Stimulated activated CD4-positive, alpha-beta T cell treated with anti-CD3 and anti-CD28 coated beads, Interleukin-1b, Interleukin-23, amount 100 ng/mL, for 24 hours (primary cell): ENCODE results near the gene AMMECR1.
"Not testable (repeated sequence)": the region's sequence is repeated elsewhere in the genome, so short reads cannot be mapped to it uniquely, and the experiment has no call there.

Experiments used
- DNase-seq, 4 experiments: peaks; one replicate each; pipeline ENCODE4 v3.0.0-alpha.2; 2020; ENCODE audit warnings: low read depth in 4 of 4, low spot score in 1 of 4

Gene AMMECR1

GRCh38 chrX:110173192-110174175 is 144.4 kb downstream of the AMMECR1 start:
- DNase-seq: no peak

DNA sequence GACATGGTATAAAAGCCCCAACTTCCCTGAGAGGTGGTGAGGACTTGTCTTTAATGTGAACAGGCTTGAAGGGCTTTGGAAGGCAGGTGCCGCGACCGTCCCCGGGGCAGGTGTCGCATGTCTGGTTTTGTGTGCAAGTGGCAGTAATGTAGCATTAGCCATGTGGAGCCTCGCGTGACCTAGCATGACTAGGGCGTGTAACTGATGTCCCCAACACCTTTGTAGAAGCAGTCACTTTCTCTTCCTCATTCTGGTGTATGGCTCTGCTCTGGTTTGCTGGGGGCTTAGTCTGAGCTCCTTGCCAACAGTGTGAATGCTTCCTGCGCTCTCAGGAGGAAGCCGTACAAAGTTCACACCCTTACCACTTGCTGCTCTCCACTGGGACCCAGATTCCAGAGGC is 145.7 kb downstream of the AMMECR1 start:
- no peak for DNase-seq

GRCh38 chrX:110171442-110171841 is 146.4 kb downstream of the AMMECR1 start:
- DNase-seq: no peak

GRCh38 chrX:110170029-110170428 is 147.9 kb downstream of the AMMECR1 start:
- no peak for DNase-seq

DNA sequence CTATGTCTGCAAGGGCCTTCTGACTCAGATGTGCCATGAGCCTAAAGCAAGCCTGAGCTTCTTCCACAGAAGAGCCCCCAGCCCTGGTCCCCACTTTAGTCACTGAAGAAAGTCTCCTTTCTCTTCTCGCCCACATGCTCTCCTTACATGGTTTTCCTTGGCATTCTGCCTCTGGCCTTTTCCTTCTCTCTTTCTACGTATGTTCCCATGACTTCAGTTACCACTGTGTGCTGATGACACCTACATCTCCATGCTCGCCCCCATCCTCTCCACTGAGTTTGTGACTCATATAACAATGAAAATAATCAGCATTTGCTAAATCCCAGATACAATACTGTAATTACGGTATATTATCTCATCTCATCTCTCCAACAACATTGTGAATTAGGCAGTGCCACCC is 149.3 kb downstream of the AMMECR1 start:
- DNase-seq: no peak

DNA sequence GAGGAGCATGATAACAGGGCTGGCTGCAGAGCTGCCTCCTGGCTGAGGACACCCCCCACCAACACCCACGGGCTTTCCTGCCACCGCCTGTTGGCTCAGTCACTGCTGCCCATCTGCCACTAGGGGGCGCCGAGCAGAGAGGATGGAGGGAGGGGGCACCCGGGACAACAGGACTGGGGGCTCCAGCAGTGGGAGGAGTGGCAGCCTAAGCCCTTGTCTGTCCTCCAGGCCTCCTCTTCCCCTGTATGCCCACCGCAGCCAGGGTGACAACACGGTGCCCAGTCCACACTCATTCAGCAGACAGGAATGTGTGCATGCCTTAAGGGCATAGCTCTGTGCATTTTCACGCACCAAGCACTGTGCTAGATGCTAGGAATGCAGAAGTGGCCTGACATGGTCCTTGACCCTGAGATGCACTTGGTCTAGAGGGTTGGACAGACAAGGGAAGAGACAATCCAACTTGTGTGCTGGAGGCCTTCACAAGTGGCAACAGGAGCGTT is 149.9 kb downstream of the AMMECR1 start:
- DNase-seq: peak in 2 of 4 experiments; percentile 7 to 30

DNA sequence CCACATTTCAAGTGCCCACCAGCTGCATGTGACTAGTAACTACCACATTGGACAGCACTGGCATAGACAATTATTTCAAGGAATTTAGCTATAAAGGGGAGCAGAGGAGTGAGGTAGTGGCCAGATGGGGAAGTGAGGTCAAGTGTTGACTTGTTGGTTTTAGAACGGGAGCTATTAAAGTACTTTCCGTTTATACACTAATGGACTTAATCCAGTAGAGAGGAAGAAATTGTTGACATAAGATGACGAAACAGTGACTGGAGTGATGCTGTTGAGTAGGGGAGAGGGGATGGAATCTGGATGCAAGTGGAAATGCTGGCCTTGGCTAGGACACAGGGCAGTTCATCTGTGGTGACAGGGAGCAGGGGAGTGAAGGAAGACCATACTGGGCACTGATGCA is 154.4 kb downstream of the AMMECR1 start:
- DNase-seq: no peak

GRCh38 chrX:110162867-110163266 is 155.0 kb downstream of the AMMECR1 start:
- DNase-seq: no peak

DNA sequence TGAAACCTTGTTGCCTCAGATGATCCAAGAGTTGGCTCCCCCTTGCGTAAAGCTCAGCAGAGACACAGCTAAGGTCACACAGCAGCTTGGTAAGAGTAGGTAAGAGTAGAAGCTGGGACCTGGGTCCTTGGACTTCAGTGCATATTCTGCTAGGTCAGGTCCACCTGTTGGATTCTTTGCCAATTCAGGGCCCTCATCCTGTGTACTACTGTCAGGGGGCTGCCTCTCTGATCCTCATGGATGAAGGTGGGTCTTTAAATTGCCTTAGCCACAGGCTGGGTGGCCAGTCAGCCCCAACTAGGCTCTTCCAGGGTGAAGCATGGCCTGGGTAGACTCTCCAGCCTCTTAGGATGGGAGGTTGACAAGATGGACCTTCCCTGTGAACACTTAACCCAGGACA is 155.8 kb downstream of the AMMECR1 start:
- no peak for DNase-seq

- no peak for DNase-seq
Measured at GRCh38 chrX:110161361-110161686, 156.6 kb downstream of the AMMECR1 start.

GRCh38 chrX:110159865-110160264 is 158.0 kb downstream of the AMMECR1 start:
- no peak for DNase-seq

- no peak for DNase-seq
Measured at GRCh38 chrX:110159235-110159634, 158.7 kb downstream of the AMMECR1 start.

GRCh38 chrX:110157444-110157843 is 160.4 kb downstream of the AMMECR1 start:
- DNase-seq: no peak

DNA sequence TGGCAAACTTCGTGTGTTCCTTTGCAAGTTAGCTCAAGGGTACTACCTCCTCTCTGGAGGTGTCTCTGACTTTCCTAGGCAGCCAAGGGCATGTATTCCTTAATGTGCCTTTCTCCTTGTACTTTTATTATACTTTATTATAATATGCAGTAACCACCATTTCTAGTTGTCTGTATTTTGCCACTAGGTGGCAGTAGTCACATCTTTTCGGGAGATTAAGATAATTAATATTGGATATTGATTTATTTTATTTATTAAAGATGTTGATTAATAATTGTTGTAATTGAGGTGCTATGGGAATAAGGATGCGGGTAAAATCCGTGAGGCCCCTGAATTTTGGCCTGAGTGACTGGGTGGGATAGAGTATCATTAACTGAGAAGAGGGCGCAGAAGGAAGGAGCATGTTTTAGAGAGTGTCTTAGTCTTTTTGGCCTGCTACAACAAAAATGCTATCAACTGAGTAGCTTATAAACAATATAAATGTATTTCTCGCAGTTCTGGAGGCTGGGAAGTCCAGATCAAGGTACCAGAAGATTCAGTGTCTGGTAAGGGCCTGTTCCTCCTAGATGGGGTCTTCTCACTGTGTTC is 161.6 kb downstream of the AMMECR1 start:
- DNase-seq: no peak

- no peak for DNase-seq
Measured at GRCh38 chrX:110155759-110156158, 162.1 kb downstream of the AMMECR1 start.

DNA sequence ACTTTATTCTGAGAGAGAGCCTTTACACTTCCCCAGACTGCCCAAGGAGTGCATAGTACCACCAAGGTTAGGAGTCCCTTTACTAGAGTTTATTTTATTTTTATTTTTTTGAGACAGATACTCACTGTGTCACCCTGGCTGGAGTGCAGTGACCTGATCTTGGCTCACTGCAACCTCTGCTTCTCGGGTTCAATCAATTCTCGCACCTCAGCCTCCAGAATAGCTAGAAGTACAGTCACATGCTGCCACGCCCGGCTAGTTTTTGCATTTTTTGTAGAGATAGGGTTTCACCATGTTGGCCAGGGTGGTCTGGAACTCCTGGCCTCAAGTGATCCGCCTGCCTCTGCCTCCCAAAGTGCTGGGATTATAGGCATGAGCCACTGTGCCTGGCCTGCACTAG is 163.6 kb downstream of the AMMECR1 start:
- not testable (repeated sequence) for DNase-seq

- DNase-seq: no peak
Measured at GRCh38 chrX:110153896-110154295, 164.0 kb downstream of the AMMECR1 start.

DNA sequence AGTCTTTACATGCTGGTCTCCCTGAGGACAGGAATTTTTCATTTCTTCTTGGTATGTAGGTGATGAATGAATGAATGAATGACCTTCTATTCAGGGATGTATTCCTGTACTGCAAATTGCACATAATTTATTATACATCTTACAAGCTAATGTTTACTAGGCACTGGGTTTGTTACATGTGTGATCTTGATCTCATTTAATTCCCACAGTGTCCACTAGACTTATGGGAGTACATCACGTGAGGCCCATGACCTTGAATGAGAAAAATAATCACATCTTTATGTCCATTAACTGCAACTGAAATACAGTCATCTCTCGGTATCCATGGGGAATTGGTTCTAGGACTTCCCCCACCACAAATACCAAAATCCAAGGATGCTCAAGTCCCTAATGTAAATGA is 164.6 kb downstream of the AMMECR1 start:
- no peak for DNase-seq

- DNase-seq: no peak
Measured at GRCh38 chrX:110146521-110146920, 171.4 kb downstream of the AMMECR1 start.

GRCh38 chrX:110145854-110146253 is 172.0 kb downstream of the AMMECR1 start:
- DNase-seq: no peak

GRCh38 chrX:110145311-110145710 is 172.6 kb downstream of the AMMECR1 start:
- DNase-seq: no peak
